Head of caudate nucleus (tissue), 42 donors: ENCODE data around the gene BCL2L2.
A peak's percentile ranks its signal among the peaks of the same experiment; 100 is the strongest.

ENCODE experiments used
- DNase-seq, 42 donors: peaks; one replicate each; pipeline versions ENCODE4 v3.0.0 to v3.0.0-alpha.2; 2020 to 2021; ENCODE audit warnings: mixed read lengths in 7 of 42
- intact Hi-C: fragments of 100-400 bp; cut with DNase I; formaldehyde crosslinking; loops from one replicate; pipeline ENCODE4 v1.15.0; 2022

The BCL2L2 gene

GRCh38 chr14:23320584-23321571 is 14.2 kb downstream of the BCL2L2 start, which contains the start of gene PABPN1:
PABPN1 (plus strand) TSS chr14:23321457; CDS start chr14:23321470, 13 bp downstream.
- intact Hi-C loops: loop anchor here (2.0 to 10.0 kb wide), 4 partner anchors 18 to 234 kb away; partner anchors contain the start of genes NGDN, PPP1R3E, THTPA and ZFHX2
- DNase-seq: peak; percentile 96 to 100 (median 99)

GRCh38 chr14:23321572-23322547 is 15.2 kb downstream of the BCL2L2 start:
- intact Hi-C loops: loop anchor here (2.0 to 10.0 kb wide), 4 partner anchors 19 to 233 kb away; partner anchors contain the start of genes NGDN, PPP1R3E, THTPA and ZFHX2
- peak in 28 of 42 donors; percentile 21 to 73 (median 44) for DNase-seq

- intact Hi-C loops: loop anchor here (5.0 to 10.0 kb wide), 3 partner anchors 39 to 232 kb away; partner anchors contain the start of genes NGDN, THTPA and ZFHX2
- peak in 1 of 42 donors; percentile 28 for DNase-seq
Measured at GRCh38 chr14:23322568-23323517, 16.2 kb downstream of the BCL2L2 start.

- DNase-seq: peak in 1 of 42 donors; percentile 33
- intact Hi-C loops: loop anchor here (5.0 to 10.0 kb wide), 3 partner anchors 38 to 231 kb away; partner anchors contain the start of genes NGDN, THTPA and ZFHX2
Measured at GRCh38 chr14:23323838-23324454, 17.3 kb downstream of the BCL2L2 start.

GRCh38 chr14:23324455-23324846 is 17.8 kb downstream of the BCL2L2 start:
- intact Hi-C loops: loop anchor here (5.0 to 10.0 kb wide), 3 partner anchors 38 to 230 kb away; partner anchors contain the start of genes NGDN, THTPA and ZFHX2
- DNase-seq: peak in 1 of 42 donors; percentile 24

- DNase-seq: peak in 1 of 42 donors; percentile 34
Measured at GRCh38 chr14:23324993-23325392, 18.4 kb downstream of the BCL2L2 start.

GRCh38 chr14:23325746-23326145 is 19.1 kb downstream of the BCL2L2 start:
- peak in 1 of 42 donors; percentile 36 for DNase-seq
- intact Hi-C loops: loop anchor here (10.0 kb wide), 1 partner anchor 229 kb away; the partner anchor contains the start of genes THTPA and ZFHX2

More at GRCh38 chr14:23324993-23325392, 18.4 kb downstream of the BCL2L2 start:
- intact Hi-C loops: loop anchor here (5.0 to 10.0 kb wide), 3 partner anchors 37 to 230 kb away; partner anchors contain the start of genes NGDN, THTPA and ZFHX2

- DNase-seq: peak in 1 of 42 donors; percentile 40
- intact Hi-C loops: loop anchor here (10.0 kb wide), 1 partner anchor 228 kb away; the partner anchor contains the start of genes THTPA and ZFHX2
Measured at GRCh38 chr14:23326491-23327332, 20.1 kb downstream of the BCL2L2 start.

- intact Hi-C loops: loop anchor here (2.0 to 10.0 kb wide), 2 partner anchors 53 to 227 kb away; partner anchors contain the start of genes THTPA and ZFHX2
- peak in 40 of 42 donors; percentile 68 to 94 (median 82) for DNase-seq
Measured at GRCh38 chr14:23327947-23328744, 21.5 kb downstream of the BCL2L2 start.

GRCh38 chr14:23335623-23336022 is 29.0 kb downstream of the BCL2L2 start:
- intact Hi-C loops: no loop called here
- peak in 1 of 42 donors; percentile 22 for DNase-seq

- intact Hi-C loops: loop anchor here (10.0 kb wide), 1 partner anchor 105 kb away; no protein-coding TSS in a partner anchor
- DNase-seq: no peak
Measured at GRCh38 chr14:23339506-23340268, 33.1 kb downstream of the BCL2L2 start.

GRCh38 chr14:23344481-23344880 is 37.8 kb downstream of the BCL2L2 start:
- DNase-seq: peak in 2 of 42 donors; percentile 12 to 39
- intact Hi-C loops: loop anchor here (10.0 kb wide), 1 partner anchor 100 kb away; no protein-coding TSS in a partner anchor

GRCh38 chr14:23345987-23346692 is 39.5 kb downstream of the BCL2L2 start:
- peak in 3 of 42 donors; percentile 16 to 44 (median 25) for DNase-seq
- intact Hi-C loops: loop anchor here (10.0 kb wide), 1 partner anchor 99 kb away; no protein-coding TSS in a partner anchor
